ENCODE results near the gene PTPN1.

DNA sequence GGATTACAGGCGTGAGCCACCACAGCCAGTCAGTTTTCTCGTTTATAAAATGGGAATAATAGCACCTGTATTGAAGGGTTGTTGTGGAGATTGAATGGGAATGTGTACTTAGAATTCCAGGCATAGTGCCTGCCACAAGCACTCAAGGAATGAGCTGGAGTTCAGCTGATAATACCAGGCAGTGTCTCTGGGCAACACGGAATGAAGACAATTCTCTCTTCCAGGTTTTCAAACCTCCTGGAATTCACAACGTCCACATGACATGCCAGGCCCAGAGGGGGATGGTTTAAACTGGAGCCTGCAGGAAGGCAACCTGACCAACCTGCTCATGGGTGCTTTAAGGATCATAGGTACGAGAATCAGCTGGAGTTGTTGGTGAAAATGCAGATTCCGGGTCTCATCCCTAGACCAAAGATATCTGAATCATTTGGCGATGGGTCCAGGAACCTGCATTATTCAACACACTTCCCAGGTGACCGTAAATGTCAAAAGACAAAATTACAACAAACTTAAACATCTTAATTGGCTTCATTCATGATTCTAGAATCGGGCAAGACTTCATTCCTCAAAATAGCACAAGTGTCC, 1.9 kb upstream of the PTPN1 start:
- TF ChIP-seq, protein P1, sequence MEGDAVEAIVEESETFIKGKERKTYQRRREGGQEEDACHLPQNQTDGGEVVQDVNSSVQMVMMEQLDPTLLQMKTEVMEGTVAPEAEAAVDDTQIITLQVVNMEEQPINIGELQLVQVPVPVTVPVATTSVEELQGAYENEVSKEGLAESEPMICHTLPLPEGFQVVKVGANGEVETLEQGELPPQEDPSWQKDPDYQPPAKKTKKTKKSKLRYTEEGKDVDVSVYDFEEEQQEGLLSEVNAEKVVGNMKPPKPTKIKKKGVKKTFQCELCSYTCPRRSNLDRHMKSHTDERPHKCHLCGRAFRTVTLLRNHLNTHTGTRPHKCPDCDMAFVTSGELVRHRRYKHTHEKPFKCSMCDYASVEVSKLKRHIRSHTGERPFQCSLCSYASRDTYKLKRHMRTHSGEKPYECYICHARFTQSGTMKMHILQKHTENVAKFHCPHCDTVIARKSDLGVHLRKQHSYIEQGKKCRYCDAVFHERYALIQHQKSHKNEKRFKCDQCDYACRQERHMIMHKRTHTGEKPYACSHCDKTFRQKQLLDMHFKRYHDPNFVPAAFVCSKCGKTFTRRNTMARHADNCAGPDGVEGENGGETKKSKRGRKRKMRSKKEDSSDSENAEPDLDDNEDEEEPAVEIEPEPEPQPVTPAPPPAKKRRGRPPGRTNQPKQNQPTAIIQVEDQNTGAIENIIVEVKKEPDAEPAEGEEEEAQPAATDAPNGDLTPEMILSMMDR (conservative IDR thresholded peaks at IDR 0.05; ENCODE audit: low read length), result no peak
- no peak for TF ChIP-seq EZH2phosphoT487 (IDR thresholded peaks at IDR 0.05; ENCODE audit: borderline replicate concordance)
